ENCODE results near the gene CD58. TPM values are rescaled to one million over a fixed set of nuclear protein-coding genes. Genes with fewer than 3 reads are reported as not detected.

The CD58 gene
- total RNA-seq, 1 experiment from 2014 or later = 8.2 TPM

DNA sequence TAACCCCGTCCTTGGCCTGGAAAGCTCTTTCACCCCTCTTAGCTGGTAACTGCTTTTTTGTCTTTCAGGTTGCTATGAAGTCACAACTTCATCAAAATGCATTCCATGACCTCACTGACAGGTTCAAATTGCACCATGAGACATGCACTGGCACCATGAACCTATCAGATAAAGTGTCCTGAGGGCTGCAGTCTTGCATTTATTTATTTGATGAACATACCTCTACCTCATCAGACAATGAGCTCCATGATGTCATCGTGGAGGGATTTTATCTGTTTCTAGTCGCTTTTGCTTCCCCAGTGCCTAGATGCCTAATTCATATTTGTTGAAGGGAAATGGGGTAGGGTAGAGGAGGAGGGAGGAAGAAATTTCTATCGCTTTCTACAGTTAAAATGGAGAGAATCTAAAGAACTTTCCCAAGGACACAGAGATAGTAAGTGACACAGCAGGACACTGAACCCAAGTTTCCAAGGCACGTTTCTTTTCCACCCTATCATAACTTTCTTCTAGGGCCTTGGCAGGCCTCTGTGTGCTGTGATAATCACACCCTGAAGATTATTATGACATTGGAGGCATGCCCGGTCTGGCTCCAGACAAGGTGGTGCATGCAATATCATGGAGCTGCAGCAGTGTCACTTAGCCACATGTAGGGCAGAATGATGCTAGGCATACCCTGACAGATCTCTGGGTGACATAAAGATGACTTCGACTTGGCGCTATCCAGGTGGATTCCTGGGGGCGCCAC lies 69.5 kb downstream of the CD58 start:
- Histone ChIP-seq H3K27me3 (replicated peaks; ENCODE audit: insufficient read depth, low read depth, low read length, poor library complexity) (no peaks in the 10 kb centered on the region), H3K27ac (ENCODE audit: low read depth, low read length, poor library complexity, severe bottlenecking) (no peak overlapping the region), H3K36me3 (ENCODE audit: insufficient read depth, low read length, poor library complexity, severe bottlenecking) (no peaks in the 10 kb centered on the region), H3K9me3 (ENCODE audit: low read depth, low read length, poor library complexity, severe bottlenecking) (no peaks in the 10 kb centered on the region), H3K4me3 (ENCODE audit: low read depth, low read length, poor library complexity, severe bottlenecking) (no peak overlapping the region), H3K4me1 (ENCODE audit: insufficient read depth, low read length, poor library complexity, severe bottlenecking) (peaks cover 26% of the 10 kb centered on the region)
- CTCF ChIA-PET = no interaction called here
- intact Hi-C loops (cut with micrococcal nuclease; ENCODE audit: unreplicated experiment) = no loop called here
- no peak for TF ChIP-seq EZH2 (IDR thresholded peaks at IDR 0.05; ENCODE audit: borderline replicate concordance, low read depth, low read length, poor library complexity, severe bottlenecking)
- no peak for TF ChIP-seq CTCF (conservative IDR thresholded peaks at IDR 0.05; ENCODE audit: low read depth, low read length)
- POLR2A ChIA-PET (ENCODE audit: low non-redundant PET) = no interaction called here
- no peak for DNase-seq (ENCODE audit: low spot score)
- no TSS peak for BruUV-seq (replicated peaks)

GRCh38 chr1:116498789-116499628 lies 71.8 kb downstream of the CD58 start:
- Histone ChIP-seq H3K9me3 (ENCODE audit: low read depth, low read length, poor library complexity, severe bottlenecking) (no peaks in the 10 kb centered on the region), H3K36me3 (ENCODE audit: insufficient read depth, low read length, poor library complexity, severe bottlenecking) (no peaks in the 10 kb centered on the region), H3K4me1 (ENCODE audit: insufficient read depth, low read length, poor library complexity, severe bottlenecking) (peaks cover 38% of the 10 kb centered on the region), H3K27ac (ENCODE audit: low read depth, low read length, poor library complexity, severe bottlenecking) (peak overlapping the region; percentile 75), H3K27me3 (replicated peaks; ENCODE audit: insufficient read depth, low read depth, low read length, poor library complexity) (no peaks in the 10 kb centered on the region), H3K4me3 (ENCODE audit: low read depth, low read length, poor library complexity, severe bottlenecking) (no peak overlapping the region)
- ChIA-PET POLR2A (ENCODE audit: low non-redundant PET) (interaction anchor here (0.6 kb wide), 1 partner anchor 376 kb away, joined by 7 read pairs; no protein-coding TSS in a partner anchor), CTCF (interaction anchor here (0.6 to 2.2 kb wide), 11 partner anchors 14 to 891 kb away, joined by 3 to 57 read pairs (median 4); no protein-coding TSS in a partner anchor)
- intact Hi-C loops (cut with micrococcal nuclease; ENCODE audit: unreplicated experiment) = loop anchor here (1.0 to 5.0 kb wide), 3 partner anchors 360 to 892 kb away; no protein-coding TSS in a partner anchor
- DNase-seq (ENCODE audit: low spot score) = peak; percentile 91
- peak; percentile 89 for TF ChIP-seq CTCF (conservative IDR thresholded peaks at IDR 0.05; ENCODE audit: low read depth, low read length)
- no peak for TF ChIP-seq EZH2 (IDR thresholded peaks at IDR 0.05; ENCODE audit: borderline replicate concordance, low read depth, low read length, poor library complexity, severe bottlenecking)
- TSS peak; percentile 69 for BruUV-seq (replicated peaks)

DNA sequence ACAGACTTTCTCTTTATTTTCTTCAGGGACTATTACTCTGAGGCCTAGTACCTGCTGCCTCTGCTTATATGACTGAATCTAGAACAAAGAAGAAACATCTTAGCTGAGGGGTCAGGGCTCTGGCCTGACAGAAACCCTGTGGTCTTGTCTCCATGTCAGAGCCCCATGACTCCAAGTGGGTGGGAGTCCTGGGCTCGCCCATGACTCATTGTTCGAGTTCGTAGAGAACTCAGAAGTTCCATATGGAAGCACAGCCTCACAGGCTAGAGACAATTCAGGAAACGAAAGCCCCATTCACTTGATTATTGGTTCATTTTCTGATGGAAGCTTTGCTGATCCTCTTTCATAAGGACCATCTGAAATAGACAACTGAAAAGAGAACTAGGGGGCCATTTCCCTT lies 73.2 kb downstream of the CD58 start:
- no TSS peak for BruUV-seq (replicated peaks)
- intact Hi-C loops (cut with micrococcal nuclease; ENCODE audit: unreplicated experiment) = loop anchor here (5.0 kb wide), 2 partner anchors 690 to 890 kb away; no protein-coding TSS in a partner anchor
- ChIA-PET POLR2A (ENCODE audit: low non-redundant PET) (interaction anchor here (0.6 kb wide), 1 partner anchor 137 kb away, joined by 3 read pairs; no protein-coding TSS in a partner anchor), CTCF (interaction anchor here (1.2 to 2.2 kb wide), 3 partner anchors 12 to 358 kb away, joined by 4 to 24 read pairs (median 9); no protein-coding TSS in a partner anchor)
- H3K9me3 ChIP-seq (ENCODE audit: low read depth, low read length, poor library complexity, severe bottlenecking) = no peaks in the 10 kb centered on the region
- peak overlapping the region; percentile 75 for H3K27ac ChIP-seq (ENCODE audit: low read depth, low read length, poor library complexity, severe bottlenecking)
- H3K4me3 ChIP-seq (ENCODE audit: low read depth, low read length, poor library complexity, severe bottlenecking) = no peak overlapping the region
- no peak for DNase-seq (ENCODE audit: low spot score)
- no peaks in the 10 kb centered on the region for H3K36me3 ChIP-seq (ENCODE audit: insufficient read depth, low read length, poor library complexity, severe bottlenecking)
- TF ChIP-seq EZH2 (IDR thresholded peaks at IDR 0.05; ENCODE audit: borderline replicate concordance, low read depth, low read length, poor library complexity, severe bottlenecking) (no peak), CTCF (conservative IDR thresholded peaks at IDR 0.05; ENCODE audit: low read depth, low read length) (no peak)
- H3K27me3 ChIP-seq (replicated peaks; ENCODE audit: insufficient read depth, low read depth, low read length, poor library complexity) = no peaks in the 10 kb centered on the region
- peaks cover 41% of the 10 kb centered on the region for H3K4me1 ChIP-seq (ENCODE audit: insufficient read depth, low read length, poor library complexity, severe bottlenecking)

Measured in A673 (cell line).